HG03460 (cell line): ENCODE measurements around the gene TMEM272.
"Not testable (repeated sequence)": the region's sequence is repeated elsewhere in the genome, so short reads cannot be mapped to it uniquely, and the experiment has no call there.

Experiments
- ATAC-seq: cut with Tn5 transposase; IDR thresholded peaks from one replicate; pipeline ENCODE4 v1.9.1; 2021; ENCODE audit not compliant: unreplicated experiment

Gene TMEM272

GRCh38 chr13:51825681-51826254 lies 19.2 kb downstream of the TMEM272 start:
- no peak for ATAC-seq

- ATAC-seq: no peak
These were observed 19.8 kb downstream of the TMEM272 start for GRCh38 chr13:51825165-51825592.

- not testable (repeated sequence) for ATAC-seq
These were observed 20.3 kb downstream of the TMEM272 start for GRCh38 chr13:51824712-51825111.

- ATAC-seq: no peak
These were observed 21.1 kb downstream of the TMEM272 start for GRCh38 chr13:51823863-51824262.

- ATAC-seq: no peak
These were observed 21.6 kb downstream of the TMEM272 start for GRCh38 chr13:51823359-51823758.

GRCh38 chr13:51822106-51822815 lies 22.7 kb downstream of the TMEM272 start:
- no peak for ATAC-seq

GRCh38 chr13:51821606-51822005 lies 23.4 kb downstream of the TMEM272 start:
- no peak for ATAC-seq

GRCh38 chr13:51820016-51820597 lies 24.9 kb downstream of the TMEM272 start:
- no peak for ATAC-seq

GRCh38 chr13:51819544-51819943 lies 25.4 kb downstream of the TMEM272 start:
- ATAC-seq: no peak

- no peak for ATAC-seq
These were observed 26.0 kb downstream of the TMEM272 start for GRCh38 chr13:51818781-51819511.

GRCh38 chr13:51818276-51818675 lies 26.7 kb downstream of the TMEM272 start:
- ATAC-seq: no peak

GRCh38 chr13:51817717-51818116 lies 27.3 kb downstream of the TMEM272 start:
- ATAC-seq: no peak

GRCh38 chr13:51816604-51817249 lies 28.2 kb downstream of the TMEM272 start:
- no peak for ATAC-seq

GRCh38 chr13:51815848-51816247 lies 29.1 kb downstream of the TMEM272 start:
- no peak for ATAC-seq

- peak; percentile 69 for ATAC-seq
These were observed 29.9 kb downstream of the TMEM272 start for GRCh38 chr13:51814825-51815650.

- no peak for ATAC-seq
These were observed 30.9 kb downstream of the TMEM272 start for GRCh38 chr13:51814071-51814470.

- ATAC-seq: no peak
These were observed 33.0 kb downstream of the TMEM272 start for GRCh38 chr13:51811920-51812451.

GRCh38 chr13:51811046-51811445 lies 33.9 kb downstream of the TMEM272 start:
- no peak for ATAC-seq

- ATAC-seq: no peak
These were observed 36.2 kb downstream of the TMEM272 start for GRCh38 chr13:51808811-51809210.

- ATAC-seq: no peak
These were observed 37.9 kb downstream of the TMEM272 start for GRCh38 chr13:51807041-51807440.
